Endometrial microvascular endothelial cells (primary cell): Measurements from ENCODE around the gene ARSB. TPM values are rescaled to one million over a fixed set of nuclear protein-coding genes. Genes with fewer than 3 reads are reported as not detected.

Experiments
- in situ Hi-C: cut with HindIII; loops from 2 replicates; pipeline ENCODE4 v1.10.0; 2017; ENCODE audit warnings: low sequenced_read_pairs, low pct_unique_long_range_greater_than_20kb; ENCODE audit errors: inconsistent ontology term
- total RNA-seq: library from RNA; depleted of rRNA; stranded (reverse); fragments of >200 nt; gene quantifications from one replicate; pipeline ENCODE4 v1.2.3, GENCODE V29; 2015; ENCODE audit errors: inconsistent ontology term

ARSB gene
- total RNA-seq, 1 donor from 2014 or later = 20.3 TPM

DNA sequence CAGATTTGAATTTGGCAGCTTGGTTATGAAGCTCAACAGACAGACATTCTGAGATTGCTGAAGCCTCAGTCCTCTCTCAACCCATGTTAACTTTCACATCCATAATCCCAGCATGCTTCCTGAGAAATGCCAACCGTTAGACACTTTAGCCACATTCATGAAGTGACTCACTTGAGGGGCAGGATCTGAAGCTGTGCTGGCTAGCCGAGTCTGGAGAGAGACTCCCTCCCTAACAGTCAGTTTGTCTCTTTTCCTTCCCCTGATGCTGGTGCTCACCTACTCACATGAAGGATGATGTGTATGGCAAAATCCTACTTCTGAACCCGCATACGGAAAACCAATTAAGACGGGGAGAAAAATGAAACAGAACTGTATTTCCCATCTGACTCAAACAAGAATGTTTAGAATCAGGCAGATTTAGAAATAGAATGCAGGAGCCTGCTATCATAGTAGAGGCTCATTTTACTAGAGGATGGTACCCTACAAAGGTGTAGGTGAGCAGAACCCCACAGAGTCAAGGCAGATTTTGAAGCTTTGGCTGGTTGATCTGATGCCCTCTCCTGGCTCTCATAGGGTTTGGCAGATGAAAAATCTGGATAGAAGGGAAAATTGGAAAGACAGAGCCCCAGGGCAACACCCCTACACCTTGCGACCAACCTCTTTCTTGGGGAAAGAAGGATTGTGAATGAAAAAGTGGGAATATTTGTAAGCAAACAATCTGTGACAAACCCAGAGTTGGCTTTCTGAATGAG, 185.7 kb downstream of the ARSB start:
- in situ Hi-C loops = no loop called here

DNA sequence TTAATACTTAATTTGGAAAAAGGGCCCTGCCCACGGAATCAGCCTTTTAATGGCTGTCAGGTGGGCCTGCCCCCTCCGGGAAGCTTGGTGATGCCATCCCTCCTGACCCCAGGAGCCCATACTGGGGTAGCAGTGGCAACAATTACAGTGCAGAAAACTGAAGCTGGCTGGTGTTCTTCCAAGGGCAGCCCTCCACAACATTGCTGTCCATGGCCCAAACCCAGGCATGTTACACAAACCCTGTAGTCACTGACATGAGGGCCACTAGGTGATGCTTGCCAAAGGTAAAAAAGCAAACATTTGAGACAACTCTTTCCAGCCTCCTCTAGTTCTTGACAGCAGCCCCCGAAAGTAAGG, 186.5 kb downstream of the ARSB start:
- in situ Hi-C loops = no loop called here

GRCh38 chr5:78797936-78798672, 187.0 kb downstream of the ARSB start:
- in situ Hi-C loops = no loop called here

DNA sequence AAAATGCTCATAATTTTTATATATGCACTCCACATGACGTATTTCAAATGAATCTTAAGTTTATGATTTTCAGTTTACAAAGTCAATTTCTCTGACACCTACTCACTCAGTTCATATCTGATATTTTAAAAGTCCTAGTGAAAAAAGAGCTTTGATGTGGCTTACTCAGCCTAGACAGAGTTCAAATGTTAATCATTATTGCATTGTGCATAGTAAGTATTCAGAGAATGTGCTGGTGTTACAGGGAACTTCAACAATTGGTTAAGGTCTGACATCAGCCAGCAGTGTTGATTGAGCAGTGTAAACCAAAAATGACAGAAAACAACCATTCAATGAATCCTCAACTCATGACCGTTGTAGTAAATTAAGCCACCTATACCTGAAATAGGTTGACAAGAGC, 189.4 kb downstream of the ARSB start:
- in situ Hi-C loops = no loop called here

- in situ Hi-C loops = no loop called here
Observed at GRCh38 chr5:78794693-78795215, 190.4 kb downstream of the ARSB start.

DNA sequence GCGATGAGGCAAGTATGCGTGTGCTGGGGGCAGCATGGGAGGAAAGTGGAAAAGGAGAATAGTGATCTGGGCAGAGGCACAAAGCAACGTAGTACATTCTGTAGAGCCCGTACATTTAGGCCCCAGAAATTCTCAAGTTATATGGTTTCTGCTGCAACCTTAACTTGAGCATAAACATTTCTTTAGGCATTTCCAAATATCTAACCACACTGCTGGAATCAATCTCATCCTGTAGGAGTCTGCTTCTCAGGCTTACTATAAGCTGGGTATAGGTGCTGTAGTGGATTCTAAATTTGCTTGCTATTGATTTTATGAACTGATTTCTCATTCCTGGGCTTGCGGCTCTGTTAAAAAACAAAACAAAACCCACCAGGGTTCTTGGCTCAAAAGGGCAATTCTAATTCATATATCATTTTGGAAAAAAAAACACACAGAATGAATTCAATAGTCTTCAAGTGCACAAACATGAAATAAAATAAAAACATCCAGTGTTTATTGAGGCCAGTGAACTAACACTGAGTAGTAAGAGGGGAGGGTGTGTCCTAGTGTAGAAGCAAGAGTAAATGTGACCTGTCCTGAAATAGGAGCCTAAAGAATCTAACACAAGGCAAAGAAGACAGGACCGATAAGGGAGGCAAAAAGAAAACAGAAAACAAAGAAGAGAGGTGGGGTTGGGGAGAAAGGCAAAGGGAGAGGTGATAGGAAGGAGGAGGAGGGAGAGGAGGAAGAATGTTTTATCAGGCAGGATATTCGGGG, 191.0 kb downstream of the ARSB start:
- in situ Hi-C loops = no loop called here

DNA sequence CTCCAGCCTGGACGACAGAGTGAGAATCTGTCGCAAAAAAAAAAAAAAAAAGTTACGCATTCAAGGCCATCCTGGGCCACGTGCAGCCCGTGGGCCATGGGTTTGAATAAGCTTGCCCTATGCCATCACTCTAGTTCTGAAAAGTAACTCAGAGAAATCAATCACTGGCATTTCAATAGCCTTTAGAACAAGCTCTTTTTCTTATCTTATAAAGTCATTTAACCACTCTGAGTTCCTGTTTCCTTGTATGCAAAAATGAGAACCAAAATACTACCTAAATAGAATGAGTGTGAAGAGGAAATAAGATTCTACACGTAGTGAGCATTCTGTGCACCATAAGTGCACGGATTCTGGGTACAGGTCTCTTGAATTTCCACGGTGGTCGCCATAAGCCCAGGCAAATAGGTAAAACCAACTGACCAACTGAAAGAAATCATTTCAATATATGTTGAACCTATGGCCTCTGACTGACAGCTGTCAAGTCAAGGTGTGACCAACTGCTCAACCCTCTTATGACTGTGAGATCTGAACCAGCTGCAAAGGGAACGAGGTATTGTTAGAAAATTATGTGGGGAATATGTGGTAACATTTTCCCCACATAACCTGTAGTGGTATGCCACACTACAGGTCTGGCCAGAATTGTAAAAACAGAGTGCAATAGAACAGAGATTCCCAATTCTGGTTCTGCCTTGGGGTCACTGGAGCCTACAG, 192.6 kb downstream of the ARSB start:
- in situ Hi-C loops = no loop called here

DNA sequence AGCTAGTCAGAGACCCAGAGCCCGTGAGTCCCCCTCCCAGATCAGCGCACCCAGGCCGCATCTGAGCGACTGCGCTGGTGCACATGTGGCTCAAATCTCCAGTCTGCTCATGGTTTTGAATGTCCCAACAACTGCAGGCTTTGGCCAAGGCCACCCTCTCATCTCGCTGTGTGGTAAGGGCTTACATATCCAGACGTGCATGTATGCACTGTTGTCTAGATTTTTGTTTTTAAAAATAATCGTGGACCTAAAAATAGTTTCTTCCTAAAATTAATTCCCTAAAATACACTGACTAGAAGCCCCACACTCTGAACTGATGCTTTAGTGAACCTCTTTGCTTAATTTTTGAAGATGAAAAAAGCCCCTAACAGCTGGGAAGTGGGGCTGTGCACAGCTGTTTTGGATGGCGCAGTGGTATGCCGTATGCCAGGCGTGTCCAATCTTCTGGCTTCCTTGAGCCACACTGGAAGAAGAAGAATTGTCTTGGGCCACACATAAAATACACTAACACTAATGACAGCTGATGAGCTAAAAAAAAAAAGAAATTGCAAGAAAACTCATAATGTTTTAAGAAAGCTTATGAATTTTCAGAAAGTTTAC, 193.5 kb downstream of the ARSB start:
- in situ Hi-C loops = no loop called here

- in situ Hi-C loops = no loop called here
Observed at GRCh38 chr5:78787783-78788182, 197.3 kb downstream of the ARSB start.

- in situ Hi-C loops = no loop called here
Observed at GRCh38 chr5:78785454-78785853, 199.7 kb downstream of the ARSB start.

GRCh38 chr5:78783434-78784130, 201.5 kb downstream of the ARSB start:
- in situ Hi-C loops = no loop called here

- in situ Hi-C loops = no loop called here
Observed at GRCh38 chr5:78782728-78783127, 202.4 kb downstream of the ARSB start.

DNA sequence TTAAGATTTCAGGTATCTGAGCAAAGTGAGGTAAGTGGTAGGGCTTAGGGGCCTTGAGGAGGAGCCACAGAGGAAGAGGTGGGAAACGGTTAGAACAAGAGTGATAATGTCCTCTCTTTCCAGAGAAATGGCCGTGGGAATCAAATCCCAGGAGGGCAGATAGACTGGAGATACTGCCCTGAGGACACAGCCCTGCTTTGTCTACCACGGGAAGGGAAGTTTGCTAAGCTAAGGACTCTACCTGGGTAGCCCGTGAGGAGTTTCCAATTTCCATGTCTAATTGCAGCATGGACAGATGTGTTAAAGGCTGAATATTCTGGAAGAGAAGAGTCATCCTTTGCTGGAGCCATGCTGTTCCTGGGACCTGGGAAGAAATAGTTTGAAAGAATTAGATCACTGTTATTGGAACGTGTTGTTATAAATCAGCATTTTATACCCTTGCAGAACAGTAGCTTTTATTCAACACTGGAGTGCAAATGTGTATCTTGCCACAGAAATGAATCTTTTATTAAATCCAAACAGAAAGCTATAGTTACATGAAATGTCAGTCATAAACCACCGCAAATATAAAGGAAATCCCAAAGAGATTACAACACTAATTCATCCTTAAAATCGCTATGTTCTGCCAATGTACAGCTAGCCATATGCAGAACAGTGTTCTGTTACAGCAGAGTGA, 203.4 kb downstream of the ARSB start:
- in situ Hi-C loops = no loop called here

- in situ Hi-C loops = no loop called here
Observed at GRCh38 chr5:78779771-78780616, 205.1 kb downstream of the ARSB start.

DNA sequence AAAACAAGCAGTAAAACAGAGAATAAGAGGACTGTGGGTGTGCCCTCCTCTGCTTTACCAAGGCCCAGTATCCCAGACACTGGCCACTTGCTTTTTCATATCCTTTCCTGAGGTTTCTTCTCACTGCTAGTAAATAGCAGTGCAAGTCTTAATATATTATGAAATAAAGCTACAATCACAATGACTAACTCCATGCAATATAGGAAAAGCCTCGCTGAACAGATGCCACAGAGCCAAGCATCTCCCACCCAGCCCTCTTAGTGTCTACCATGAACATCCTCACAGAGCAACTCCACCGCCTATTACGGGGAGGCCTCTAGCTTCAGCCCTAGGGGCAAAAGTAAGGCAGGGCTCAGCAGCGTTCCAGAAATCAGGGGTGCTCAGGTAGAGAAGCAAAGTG, 205.8 kb downstream of the ARSB start:
- in situ Hi-C loops = no loop called here

DNA sequence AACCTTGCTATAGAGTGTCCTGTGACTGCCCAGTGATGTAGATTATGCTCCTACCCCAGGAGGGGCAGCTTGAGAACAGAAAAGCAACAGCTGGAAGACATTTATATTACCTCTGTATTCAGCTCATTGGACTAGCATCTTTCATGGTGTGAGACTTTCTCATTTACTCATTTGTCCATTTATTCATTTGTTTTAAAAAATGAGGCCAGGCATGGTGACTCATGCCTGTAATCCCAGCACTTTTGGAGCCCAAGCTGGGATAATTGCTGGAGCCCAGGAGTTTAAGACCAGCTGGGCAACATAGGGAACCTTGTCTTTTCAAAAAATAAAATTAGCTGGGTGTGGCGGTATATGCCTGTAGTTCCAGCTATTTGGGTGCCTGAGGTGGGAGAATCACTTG, 206.6 kb downstream of the ARSB start:
- in situ Hi-C loops = no loop called here

DNA sequence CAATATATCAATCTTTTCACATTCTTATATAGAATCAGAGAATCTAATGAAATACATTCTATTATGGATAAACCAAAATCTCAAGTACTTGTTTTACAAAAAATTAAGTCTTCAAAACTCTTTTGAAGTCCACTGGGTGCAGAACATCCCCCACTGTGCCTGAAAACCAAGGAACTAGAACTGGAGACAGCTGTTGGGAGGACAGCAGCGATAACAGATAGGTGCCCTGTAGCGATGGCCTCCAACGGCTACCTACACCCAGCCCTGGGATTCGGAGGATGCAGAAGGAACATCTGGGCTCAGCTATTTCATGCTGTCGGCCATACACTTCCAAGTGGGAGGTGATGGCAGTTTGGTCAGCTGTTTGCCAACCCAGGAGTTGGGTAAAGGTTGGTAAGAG, 207.2 kb downstream of the ARSB start:
- in situ Hi-C loops = no loop called here
